Measurements from ENCODE around the gene FBXW8.

Gene FBXW8

DNA sequence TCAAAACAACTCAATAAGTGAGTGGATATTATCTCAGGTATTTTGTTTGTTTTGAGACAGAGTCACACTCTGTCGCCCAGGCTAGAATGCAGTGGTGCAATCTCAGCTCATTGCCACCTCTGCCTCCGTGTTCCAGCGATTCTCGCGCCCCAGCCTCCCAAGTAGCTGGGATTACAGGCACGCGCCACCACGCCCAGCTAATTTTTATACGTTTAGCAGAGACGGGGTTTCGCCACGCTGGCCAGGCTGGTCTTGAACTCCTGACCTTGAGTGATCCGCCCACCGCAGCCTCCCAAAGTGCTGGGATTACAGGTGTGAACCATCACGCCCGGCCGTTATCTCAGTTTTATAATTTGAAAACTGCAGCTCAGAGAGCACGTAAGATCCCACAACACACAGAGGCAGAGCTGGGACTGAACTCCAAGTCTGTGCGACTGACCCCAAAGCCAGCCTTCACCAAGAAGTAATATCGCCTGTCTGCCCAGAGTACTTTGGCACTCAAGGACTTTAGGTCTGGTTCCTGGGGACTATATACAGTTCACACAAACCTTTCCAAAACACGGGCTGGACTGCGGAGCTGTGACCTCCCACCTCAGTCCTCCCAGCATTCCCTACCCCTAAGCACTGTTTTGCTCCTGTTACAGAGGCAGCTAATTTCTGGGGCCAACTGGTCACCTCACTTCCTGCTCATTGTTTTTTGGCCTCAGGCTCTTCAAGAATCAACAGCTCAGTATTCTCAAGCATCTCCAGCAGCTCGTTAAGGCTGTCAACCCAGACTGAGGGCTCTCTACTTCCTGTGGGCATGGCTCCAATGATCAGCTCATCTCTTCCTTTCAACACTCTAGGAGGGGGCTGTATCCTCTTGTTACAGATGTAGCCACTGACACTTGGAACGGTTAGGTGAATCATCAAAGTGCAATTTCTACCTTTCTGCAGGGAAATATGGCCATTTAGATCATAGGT is 165.9 kb downstream of the FBXW8 start:
- Histone ChIP-seq H3K36me3 (ENCODE audit: control insufficient read depth, low read length) (no peaks in the 10 kb centered on the region), H3K27me3 (ENCODE audit: control insufficient read depth, low read length) (no peaks in the 10 kb centered on the region), H3K4me3 (ENCODE audit: low read length) (no peak overlapping the region), H3K4me1 (ENCODE audit: control insufficient read depth, low read length) (peaks cover 11% of the 10 kb centered on the region), H3F3A (ENCODE audit: control insufficient read depth, insufficient read depth) (0 out of 2 replicates have a peak, but pooled peaks cover 3% of the 10 kb centered on the region), H3K79me2 (ENCODE audit: control insufficient read depth, low read length) (no peaks in the 10 kb centered on the region), H3K9me2 (replicated peaks; ENCODE audit: control insufficient read depth, low read length) (no peaks in the 10 kb centered on the region), H4K20me1 (ENCODE audit: control insufficient read depth, insufficient read depth, low read depth, low read length) (no peaks in the 10 kb centered on the region), H3K27ac (ENCODE audit: low read depth, low read length) (no peak overlapping the region), H3K4me2 (ENCODE audit: low read length) (no peak overlapping the region), H3K9me3 (ENCODE audit: control insufficient read depth, insufficient read depth, low read length) (no peaks in the 10 kb centered on the region)
- TF ChIP-seq, protein P1, sequence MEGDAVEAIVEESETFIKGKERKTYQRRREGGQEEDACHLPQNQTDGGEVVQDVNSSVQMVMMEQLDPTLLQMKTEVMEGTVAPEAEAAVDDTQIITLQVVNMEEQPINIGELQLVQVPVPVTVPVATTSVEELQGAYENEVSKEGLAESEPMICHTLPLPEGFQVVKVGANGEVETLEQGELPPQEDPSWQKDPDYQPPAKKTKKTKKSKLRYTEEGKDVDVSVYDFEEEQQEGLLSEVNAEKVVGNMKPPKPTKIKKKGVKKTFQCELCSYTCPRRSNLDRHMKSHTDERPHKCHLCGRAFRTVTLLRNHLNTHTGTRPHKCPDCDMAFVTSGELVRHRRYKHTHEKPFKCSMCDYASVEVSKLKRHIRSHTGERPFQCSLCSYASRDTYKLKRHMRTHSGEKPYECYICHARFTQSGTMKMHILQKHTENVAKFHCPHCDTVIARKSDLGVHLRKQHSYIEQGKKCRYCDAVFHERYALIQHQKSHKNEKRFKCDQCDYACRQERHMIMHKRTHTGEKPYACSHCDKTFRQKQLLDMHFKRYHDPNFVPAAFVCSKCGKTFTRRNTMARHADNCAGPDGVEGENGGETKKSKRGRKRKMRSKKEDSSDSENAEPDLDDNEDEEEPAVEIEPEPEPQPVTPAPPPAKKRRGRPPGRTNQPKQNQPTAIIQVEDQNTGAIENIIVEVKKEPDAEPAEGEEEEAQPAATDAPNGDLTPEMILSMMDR (IDR thresholded peaks at IDR 0.05; ENCODE audit: low read depth, low read length, poor library complexity, severe bottlenecking), result no peak
- no peak for TF ChIP-seq EZH2phosphoT487 (IDR thresholded peaks at IDR 0.05; ENCODE audit: borderline replicate concordance, low read length)

DNA sequence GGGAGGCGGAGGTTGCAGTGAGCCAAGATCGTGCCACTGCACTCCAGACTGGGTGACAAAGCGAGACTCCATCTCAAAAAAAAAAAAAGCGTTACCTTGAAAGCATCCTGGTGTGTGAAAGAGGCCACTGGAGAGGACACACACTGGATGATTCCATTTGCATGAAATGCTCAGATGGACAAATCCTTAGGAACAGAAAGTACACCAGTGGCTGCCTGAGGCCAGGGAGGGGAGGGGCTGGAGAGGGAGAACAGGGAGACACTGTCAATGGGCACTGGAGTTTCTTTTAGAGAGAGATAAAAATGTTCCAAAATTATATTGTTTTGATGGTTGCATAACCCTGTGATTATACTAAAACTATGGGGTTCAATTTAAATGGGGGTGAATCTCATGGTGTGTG is 168.7 kb downstream of the FBXW8 start:
- no peaks in the 10 kb centered on the region for H3K27me3 ChIP-seq (ENCODE audit: control insufficient read depth, low read length)
- H3K79me2 ChIP-seq (ENCODE audit: control insufficient read depth, low read length), result no peaks in the 10 kb centered on the region; the same call in 1 of the 2 replicates
- no peak overlapping the region for H3K4me2 ChIP-seq (ENCODE audit: low read length)
- H3K27ac ChIP-seq (ENCODE audit: low read depth, low read length), result no peak overlapping the region
- H3K36me3 ChIP-seq (ENCODE audit: control insufficient read depth, low read length), result no peaks in the 10 kb centered on the region
- H3K4me3 ChIP-seq (ENCODE audit: low read length), result no peak overlapping the region
- H3K9me2 ChIP-seq (replicated peaks; ENCODE audit: control insufficient read depth, low read length), result no peaks in the 10 kb centered on the region
- H3F3A ChIP-seq (ENCODE audit: control insufficient read depth, insufficient read depth), result 0 out of 2 replicates have a peak, but pooled peaks cover 3% of the 10 kb centered on the region
- no peaks in the 10 kb centered on the region for H4K20me1 ChIP-seq (ENCODE audit: control insufficient read depth, insufficient read depth, low read depth, low read length)
- H3K4me1 ChIP-seq (ENCODE audit: control insufficient read depth, low read length), result peaks cover 11% of the 10 kb centered on the region
- H3K9me3 ChIP-seq (ENCODE audit: control insufficient read depth, insufficient read depth, low read length), result no peaks in the 10 kb centered on the region
- TF ChIP-seq EZH2phosphoT487 (IDR thresholded peaks at IDR 0.05; ENCODE audit: borderline replicate concordance, low read length), result no peak
- TF ChIP-seq, protein P1 (IDR thresholded peaks at IDR 0.05; ENCODE audit: low read depth, low read length, poor library complexity, severe bottlenecking), result no peak

DNA sequence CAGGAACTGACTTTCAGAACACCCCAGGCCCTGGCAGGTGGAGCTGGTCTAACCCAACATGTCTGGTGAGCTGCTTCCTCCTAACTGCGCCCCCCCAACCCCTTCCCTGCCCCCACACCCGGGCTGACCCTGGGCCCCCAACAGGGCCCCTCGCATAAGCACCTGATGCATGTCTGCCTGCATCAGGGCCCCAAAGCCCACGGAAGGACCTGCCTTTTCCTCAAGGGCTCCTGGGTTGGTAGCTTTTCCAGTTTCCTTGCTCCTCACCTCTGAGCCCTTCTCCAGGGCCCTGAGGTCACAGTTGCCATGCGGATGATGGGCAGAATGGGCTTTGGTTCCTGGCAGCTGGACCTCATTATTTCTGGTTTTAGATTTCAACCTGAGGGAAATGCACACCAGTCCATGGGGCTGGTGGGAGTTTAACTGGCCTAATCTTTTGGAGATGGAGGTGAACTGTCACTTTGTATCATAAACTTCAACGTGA is 170.0 kb downstream of the FBXW8 start:
- Histone ChIP-seq H3K9me2 (replicated peaks; ENCODE audit: control insufficient read depth, low read length) (no peaks in the 10 kb centered on the region), H3K36me3 (ENCODE audit: control insufficient read depth, low read length) (no peaks in the 10 kb centered on the region), H3F3A (ENCODE audit: control insufficient read depth, insufficient read depth) (0 out of 2 replicates have a peak, but pooled peaks cover 3% of the 10 kb centered on the region), H3K79me2 (ENCODE audit: control insufficient read depth, low read length) (peaks cover 4% of the 10 kb centered on the region), H3K27ac (ENCODE audit: low read depth, low read length) (no peak overlapping the region), H3K9me3 (ENCODE audit: control insufficient read depth, insufficient read depth, low read length) (no peaks in the 10 kb centered on the region), H3K27me3 (ENCODE audit: control insufficient read depth, low read length) (no peaks in the 10 kb centered on the region), H3K4me1 (ENCODE audit: control insufficient read depth, low read length) (peaks cover 11% of the 10 kb centered on the region), H3K4me3 (ENCODE audit: low read length) (no peak overlapping the region), H4K20me1 (ENCODE audit: control insufficient read depth, insufficient read depth, low read depth, low read length) (no peaks in the 10 kb centered on the region), H3K4me2 (ENCODE audit: low read length) (no peak overlapping the region)
- TF ChIP-seq EZH2phosphoT487 (IDR thresholded peaks at IDR 0.05; ENCODE audit: borderline replicate concordance, low read length), result no peak
- TF ChIP-seq, protein P1 (IDR thresholded peaks at IDR 0.05; ENCODE audit: low read depth, low read length, poor library complexity, severe bottlenecking), result no peak
